GF-D8 (cell line): ENCODE measurements around the gene A1BG.
A peak's percentile ranks its signal among the peaks of the same experiment; 100 is the strongest.

Source experiments
- DNase-seq: peaks from one replicate; lab custom pipeline; 2025; lab: John Stamatoyannopoulos, UW

Gene A1BG, protein sequence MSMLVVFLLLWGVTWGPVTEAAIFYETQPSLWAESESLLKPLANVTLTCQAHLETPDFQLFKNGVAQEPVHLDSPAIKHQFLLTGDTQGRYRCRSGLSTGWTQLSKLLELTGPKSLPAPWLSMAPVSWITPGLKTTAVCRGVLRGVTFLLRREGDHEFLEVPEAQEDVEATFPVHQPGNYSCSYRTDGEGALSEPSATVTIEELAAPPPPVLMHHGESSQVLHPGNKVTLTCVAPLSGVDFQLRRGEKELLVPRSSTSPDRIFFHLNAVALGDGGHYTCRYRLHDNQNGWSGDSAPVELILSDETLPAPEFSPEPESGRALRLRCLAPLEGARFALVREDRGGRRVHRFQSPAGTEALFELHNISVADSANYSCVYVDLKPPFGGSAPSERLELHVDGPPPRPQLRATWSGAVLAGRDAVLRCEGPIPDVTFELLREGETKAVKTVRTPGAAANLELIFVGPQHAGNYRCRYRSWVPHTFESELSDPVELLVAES

DNA sequence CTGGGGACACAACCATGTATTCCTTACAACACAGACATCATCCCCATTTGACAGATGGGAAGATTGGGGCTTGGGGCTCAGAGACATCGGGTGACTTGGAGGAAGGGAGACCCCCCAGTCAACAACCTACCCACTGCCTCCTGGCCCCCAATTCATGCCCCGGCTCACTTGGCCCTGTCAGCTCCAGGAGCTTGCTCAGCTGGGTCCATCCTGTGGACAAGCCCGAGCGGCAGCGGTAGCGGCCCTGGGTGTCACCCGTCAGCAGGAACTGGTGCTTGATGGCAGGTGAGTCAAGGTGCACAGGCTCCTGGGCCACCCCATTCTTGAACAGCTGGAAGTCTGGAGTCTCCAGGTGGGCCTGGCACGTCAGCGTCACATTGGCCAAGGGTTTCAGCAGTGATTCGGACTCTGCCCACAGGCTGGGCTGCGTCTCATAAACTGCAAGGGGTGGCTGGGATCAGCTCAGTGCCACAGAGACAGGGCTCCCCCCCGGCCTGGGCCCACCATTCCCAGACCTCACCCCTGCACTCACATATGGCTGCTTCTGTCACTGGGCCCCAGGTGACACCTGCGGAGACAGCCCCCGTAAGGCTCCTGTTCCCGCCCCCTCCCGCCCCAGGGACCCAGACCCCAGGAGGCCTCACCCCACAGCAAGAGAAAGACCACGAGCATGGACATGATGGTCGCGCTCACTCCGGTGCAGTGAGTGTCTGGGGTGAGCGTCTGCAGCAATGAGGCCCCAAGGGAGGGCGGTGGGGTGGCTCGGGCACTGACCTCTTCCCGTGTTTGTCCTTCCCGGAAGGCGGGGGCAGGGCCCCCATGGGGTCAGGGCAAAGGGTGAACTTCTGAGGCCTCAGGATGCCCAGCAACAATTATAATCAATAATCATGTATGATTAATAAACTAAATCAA is at the start of gene A1BG:
Gene A1BG, minus strand, starts transcription at position 733 of the 912 bp plus-strand sequence. Its CDS starts 55 bp downstream, at position 678.
- no peak for DNase-seq

DNA sequence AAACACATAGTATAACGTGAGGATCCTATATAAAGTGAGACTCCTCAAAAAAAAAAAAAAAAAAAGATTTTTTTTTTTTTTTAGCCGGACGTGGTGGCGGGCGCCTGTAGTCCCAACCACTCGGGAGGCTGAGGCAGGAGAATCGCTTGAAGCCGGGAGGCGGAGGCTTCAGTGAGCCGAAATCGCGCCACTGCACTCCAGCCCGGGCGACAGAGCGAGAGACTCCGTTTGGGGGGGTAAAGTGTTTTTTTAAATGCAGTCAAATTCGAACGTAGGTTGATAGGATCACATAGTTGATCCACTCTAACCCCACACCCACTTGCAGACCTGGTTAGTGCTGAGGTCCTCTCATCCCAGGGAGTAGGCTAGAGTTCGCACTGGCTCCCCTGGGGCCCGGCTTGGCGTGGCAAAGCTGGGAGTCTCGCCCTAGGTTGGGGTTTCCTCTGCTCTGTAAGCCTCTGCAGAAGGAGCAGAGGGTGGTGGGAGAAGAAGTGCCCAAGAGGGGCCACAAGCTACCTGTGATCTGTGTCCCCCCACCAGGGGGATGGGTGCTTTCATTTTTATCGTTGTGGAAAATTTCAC is 48.6 kb upstream of the A1BG start:
- no peak for DNase-seq

DNA sequence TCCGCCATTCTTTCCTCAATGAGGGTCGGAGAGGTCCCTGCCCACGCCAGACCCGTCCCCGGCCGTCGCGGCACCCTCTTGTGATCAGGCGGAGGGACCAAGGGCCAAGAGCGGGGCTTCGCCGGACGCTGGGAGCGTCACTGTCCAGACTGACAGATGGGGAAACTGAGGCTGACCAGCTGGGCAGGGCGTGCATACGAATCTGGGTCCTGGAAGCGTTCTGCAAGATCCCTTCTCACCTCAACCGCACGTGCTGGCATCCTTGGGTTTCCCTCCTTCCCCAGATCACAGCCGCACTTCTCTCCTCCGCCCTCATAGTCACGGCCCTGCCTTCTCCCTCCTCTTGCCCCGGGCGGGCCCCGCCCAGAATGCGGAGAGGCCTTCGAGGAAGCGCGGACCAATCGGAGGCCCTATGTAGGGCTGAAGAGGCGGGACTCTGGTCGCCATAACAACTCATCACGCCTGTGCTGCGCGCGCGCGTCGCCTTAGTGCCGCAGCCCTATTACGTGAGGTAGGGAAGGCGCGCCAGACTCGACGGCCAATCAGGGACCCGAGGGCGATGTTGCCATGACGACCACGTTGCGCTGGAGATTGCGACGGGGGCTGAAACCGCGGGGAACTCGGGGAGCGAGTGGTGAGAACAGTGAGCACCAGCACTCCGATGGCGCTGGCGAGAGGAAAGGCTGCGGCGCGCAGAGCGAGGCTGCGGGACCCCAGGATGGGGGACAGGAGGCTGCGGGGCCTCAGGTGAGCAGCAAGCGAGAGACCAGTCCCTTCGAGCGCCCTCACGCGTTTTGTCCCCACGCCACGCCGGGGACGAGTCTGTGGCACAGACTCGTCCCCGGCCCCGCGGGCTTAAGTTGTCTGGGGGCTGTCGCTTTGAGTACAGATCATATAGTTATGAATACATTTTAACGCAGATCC is 47.9 kb upstream of the A1BG start:
- peak; percentile 97 for DNase-seq

DNA sequence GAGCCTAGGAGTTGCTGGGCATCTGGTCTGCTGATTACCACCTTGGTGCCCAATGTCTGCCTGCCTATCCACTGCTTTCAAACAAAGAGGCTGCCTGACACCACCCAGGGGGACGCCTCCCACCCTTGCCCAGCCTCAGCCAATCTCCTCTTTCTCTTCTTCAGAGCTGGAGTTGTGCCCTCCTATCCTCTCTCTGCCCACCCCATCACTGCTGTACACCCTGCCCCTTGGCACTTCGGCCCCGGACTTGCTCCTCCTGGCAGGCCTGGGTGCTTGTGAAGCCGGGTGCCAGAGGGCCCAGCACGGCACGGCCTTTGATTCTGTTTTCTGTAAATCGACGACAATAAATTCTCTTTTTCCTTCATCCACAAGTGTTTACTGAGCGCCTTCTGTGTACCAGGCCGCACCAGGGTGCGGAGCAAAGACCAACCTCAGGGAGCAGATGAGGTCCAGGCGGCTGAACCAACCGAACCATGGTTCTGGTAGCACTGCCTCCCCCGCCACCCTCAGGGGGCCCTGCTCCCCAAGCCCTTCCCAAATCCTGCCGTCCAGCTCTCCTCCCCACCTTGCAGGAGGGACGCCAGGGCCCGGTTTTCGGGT is 47.1 kb upstream of the A1BG start:
- DNase-seq: no peak

DNA sequence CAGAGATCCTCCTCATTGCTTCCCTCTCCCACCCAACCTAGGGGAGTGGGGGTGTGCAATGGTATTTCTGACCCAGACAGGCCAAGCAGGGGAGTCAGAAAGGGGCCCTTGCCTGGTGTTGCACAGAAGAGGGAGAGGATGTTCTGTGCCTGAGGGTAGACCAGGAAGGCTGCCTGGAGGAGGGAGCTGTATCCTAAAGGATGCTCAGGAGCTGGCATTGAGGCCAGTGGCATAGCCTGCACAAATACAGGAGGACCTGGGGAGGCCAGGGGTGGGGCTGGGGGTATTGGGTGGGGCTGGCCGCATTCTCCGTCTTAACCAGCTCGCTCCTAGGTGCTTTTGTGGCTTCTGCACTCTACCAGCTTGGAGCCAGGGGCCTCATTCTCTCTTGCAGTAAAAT is 46.6 kb upstream of the A1BG start:
- no peak for DNase-seq

DNA sequence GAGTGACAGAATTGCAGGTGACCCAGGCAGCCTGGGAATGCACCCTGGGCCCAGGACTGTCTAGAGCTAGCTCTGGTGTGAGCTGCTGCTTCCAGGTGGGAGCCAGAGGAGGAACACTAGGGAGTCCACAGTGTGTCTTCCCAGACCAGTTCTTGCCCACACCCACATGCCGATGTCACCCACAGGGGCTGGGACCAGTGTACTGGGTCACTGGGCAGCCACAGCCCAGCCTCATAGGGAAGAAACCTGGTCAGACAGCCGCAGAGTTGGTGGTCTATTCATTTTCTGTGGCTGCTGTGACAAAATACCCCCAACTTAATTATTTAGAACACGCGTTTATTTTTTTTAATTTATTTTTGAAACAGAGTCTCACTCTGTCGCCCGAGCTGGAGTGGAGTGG is 45.3 kb upstream of the A1BG start:
- DNase-seq: no peak

DNA sequence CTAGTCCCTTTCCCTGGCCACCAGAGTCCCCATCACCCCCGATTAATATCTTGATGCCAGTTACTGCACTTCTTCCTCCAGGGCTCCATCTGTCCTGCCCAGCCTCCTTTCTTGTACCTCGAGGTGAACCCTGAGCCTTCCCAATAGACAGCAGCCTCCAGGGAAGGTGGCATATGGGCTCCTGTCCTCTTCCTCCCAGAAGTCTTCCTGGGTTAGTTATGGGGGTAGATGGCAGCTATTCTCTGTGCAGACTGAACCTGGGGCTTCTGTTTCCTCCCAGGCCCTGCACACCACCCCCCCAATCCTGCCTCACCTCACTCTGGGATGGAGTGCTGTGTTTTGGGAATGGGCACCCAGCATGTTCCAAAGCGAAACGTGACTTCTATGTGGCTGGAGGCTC is 44.8 kb upstream of the A1BG start:
- no peak for DNase-seq

DNA sequence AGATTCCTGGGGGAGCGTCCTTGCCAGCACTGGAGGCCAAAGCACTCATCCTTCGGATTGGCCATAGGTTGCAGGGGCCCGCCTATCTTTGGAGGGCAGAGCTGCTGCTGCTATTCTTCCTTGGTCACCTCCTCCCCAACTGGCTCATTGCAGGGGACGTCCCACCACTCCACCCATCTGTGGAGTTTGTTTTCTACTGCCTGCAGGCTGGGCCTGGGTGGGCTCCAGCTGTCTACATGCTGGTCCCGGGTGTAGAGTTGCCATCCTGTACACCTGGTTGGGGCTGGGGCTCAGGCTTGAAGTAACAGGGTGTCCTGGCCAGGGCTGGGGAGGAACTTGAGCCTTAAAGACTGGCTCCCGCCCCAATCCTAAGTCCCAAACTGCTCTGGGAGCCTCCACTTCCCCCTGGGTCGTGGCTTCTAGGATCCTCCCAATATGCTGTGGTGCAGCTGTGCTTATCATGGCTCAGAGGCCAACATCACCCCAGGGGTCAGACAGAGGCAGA is 44.3 kb upstream of the A1BG start:
- no peak for DNase-seq

DNA sequence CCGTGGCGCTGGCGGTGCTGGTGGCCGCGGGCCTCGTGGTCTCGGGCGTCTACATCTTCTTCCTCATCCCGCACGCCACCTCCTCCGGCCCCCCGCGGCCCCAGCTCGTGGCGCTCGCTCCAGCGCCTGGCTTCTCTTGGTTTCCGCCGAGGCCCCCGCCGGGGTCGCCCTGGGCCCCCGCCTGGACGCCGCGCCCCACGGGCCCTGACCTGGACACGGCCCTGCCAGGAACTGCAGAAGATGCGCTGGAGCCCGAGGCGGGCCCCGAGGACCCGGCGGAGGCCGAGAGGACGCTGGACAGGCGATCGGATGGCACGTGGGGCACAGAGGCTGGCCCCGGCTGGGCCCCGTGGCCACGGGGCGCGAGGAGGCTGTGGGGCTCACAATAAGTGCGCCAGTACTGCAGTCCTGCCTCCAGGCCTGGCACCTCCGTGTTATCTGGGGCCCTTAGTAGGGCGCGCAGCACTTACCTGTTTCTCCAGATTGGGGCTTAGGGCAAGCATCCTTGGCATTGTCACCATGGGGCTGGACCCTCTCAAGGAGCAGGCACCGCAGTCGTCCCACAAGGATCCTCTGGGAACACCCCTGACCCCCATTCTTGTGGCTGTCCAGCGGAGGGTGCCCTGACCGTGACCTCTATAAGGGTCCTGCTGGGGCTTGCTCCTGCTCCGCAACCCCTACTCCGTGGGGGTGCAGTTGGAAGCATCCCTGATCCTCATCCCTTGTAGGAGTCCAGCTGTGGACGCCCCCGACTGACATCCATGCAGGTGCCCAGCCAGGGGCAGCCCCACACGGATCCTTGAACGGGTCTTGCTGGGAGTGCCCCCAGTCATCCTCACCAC is 43.6 kb upstream of the A1BG start:
- no peak for DNase-seq

DNA sequence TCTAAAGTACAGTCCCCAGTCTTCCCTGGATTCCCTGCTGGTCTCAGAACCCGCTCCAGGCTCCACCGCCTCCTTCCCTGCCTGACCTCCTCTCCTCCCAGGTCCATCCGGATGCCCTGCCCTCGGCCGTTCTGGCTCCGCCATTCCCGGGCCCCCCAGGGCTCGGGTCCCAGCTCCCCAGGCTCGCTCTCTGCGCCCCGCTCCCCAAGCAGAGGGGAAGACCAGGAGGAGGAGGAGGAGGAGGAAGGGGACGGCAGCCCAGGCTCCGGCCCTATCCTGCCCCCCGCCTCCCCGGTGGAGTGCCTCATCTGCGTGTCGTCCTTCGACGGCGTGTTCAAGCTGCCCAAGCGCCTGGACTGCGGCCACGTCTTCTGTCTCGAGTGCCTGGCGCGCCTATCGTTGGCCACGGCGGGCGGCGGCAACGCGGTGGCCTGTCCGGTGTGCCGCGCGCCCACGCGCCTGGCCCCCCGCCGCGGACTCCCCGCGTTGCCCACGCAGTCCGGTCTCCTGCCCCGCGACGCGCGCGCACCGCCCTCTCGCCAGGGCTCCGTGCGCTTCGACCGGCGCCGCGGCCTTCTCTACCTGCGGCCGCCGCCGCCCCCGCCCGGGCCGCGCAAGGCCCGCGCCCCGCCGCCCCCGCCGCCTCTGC is 42.8 kb upstream of the A1BG start:
- no peak for DNase-seq

DNA sequence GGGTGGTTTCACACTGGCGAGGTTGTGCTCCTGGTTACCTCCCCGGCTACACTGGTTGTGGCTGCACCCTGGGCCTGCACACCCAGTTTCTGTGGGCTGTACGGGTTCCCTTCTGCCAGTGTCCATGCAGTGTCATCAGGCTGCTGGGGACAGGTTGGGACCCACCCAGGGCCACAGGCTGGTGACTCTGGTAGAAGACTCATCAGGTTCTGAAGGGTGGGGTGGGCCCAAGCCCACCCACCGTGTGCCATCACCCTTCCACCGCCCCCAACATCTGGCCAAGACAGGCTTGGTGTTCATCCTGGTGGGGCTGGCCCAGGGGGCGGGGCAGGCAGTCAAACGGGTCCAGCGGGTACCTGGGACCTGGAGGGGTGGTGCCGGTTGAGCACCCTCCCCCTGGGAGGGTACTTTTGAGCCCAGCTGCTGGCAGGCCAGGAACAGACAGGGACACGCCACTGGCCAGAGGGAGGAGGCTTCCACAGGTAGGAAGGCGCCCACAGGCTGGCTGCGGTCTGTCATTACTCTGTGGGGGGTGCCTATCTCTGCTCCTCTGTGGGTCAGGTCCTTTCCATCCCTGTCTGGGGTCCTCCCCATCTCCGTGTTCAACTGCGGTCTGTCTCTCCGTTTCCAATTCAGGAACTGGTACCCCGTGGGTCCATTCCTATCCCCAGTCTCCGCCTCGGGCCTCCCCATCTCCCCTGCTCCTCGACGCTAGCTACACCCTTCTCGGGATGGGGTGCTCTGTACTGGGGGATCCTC is 42.1 kb upstream of the A1BG start, which contains the start of gene RNF225:
Gene RNF225, plus strand, starts transcription at position 437 of the 759 bp plus-strand sequence. CDS start 434 bp downstream, outside the sequence.
- DNase-seq: no peak

DNA sequence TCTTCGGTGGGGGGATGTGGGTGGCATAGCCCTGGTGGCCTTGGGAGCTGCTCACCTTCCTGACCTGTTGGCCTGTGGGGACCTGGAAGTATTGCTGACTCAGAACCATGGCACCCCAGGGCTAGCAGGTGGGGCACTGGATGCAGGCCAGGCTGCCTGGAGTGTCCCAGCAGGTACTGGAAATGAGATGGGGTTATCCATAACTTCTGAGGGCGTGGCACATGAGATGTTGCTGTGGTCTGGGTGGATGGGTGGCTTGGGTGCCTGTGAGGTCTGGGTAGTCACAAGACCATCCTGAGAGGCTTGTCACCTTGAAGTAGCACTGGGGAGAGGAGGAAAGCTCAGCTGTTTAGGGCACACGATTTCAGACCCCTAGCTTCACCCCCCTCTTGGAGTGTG is 41.5 kb upstream of the A1BG start:
- DNase-seq: no peak

DNA sequence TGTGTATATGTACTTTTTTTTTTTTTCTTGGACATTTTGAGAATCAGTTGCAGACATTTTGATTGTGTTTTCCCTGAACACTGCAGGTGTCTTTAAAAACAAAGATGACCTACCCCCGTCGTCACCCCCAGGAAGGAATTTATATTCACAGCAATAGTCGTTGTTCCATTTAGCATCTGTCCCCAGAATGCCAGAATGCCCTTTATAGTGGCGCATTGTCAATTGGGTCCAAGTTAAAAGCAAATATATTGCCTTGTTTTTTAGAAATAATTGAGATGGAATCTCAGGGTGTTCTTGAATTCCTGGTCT is 40.4 kb upstream of the A1BG start:
- no peak for DNase-seq

DNA sequence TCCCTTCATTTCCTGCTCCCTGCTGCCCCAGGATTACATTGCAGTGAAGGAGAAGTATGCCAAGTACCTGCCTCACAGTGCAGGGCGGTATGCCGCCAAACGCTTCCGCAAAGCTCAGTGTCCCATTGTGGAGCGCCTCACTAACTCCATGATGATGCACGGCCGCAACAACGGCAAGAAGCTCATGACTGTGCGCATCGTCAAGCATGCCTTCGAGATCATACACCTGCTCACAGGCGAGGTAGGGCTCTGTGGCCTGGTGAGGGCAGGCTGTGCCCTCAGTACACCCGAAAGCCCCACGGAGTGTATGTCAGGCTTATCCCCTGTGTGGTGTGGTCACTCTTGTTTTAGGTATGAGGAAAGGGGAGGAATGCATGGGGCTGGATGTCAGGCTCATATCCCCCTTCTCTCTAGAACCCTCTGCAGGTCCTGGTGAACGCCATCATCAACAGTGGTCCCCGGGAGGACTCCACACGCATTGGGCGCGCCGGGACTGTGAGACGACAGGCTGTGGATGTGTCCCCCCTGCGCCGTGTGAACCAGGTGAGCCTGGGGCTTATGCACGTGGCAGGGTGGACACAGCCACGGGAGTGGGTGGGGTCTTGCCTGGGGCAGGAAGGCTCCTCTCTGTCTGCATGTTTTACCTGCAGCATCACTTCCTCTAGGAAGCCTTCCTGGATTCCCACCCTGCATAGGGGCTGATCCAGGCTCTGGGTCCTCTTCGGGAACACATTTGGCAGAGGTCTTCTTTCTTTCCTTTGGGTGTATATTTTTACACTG is 39.8 kb upstream of the A1BG start:
- DNase-seq: no peak

DNA sequence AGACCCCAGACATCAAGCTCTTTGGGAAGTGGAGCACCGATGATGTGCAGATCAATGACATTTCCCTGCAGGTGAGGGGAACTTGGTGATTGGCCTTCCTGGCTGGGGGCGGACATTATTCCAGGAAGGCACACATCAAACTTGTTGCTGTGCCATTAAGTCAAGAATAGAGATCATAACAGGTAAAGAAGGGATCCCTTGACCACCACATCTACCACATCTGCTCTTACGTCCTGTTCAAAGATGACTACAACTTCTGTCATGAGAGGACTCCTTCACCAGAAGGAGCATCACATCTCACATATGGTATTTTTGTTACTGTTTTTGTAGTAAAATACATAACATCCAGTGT is 34.9 kb upstream of the A1BG start:
- DNase-seq: no peak

DNA sequence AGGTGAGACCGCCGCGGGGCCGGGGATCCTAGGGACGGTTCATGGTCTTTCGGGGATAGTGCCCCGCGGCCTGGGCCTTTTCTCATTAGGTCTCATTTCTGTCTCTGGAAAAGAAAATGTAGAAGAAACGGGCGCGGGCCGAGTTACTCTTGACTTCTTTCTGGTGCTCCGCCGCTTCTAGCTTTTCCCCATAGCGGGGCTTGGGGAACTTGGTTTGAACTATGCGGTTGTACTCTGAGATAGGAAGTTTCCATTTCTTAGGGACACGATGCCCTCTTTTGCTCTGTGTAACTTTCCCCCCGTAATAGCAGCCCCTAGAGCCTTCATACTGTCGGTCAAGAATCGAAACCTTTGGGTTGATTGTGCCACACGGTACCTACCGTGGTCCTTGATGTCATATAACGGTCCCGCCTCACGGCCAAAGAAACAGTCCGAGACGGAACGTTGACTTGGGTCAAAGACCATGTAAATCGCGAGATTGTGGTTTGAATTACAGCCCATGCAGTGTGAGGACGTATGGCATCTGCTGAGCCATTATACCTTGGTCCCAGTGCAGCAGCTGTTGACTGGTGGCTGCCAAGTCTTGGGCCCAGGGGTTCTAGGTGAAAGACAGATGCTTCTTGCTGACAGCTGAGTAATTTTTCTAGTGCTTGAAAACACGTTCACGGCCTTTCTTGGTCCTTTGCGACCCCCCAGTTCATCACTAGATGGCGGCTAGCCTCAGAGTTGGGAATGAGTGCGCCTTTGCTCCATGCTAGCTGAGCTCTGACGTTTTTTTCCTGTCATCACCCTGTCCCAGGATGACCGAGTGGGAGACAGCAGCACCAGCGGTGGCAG is 34.3 kb upstream of the A1BG start:
- DNase-seq: no peak
